ENCODE results near the gene UGT1A7.

DNA sequence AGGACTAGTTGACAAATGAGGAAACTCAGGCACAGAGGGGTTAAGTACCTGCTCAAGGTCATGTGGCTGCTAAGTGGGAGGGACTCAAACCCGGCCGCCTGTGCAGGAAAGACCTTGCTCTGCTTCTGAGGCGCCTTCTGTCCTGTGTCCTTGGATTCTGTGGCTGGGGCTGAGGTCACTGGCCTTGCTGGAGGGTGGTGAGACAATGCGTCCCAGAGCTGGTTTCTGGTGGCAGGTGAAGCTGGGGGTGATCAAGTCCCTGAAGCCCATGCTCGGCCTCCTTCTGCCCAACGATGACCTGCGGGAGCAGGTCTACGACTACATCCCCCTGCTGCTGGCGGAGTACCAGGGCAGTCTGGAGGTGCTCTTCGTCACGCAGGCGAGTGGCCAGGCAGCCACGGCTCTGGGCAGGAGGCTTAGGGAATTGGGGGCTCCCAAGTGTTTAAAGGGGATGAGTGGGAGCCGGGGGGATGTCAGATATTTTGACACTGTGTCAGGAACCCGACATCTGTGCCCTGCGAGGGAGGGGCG, 112.5 kb downstream of the UGT1A7 start:
- TF ChIP-seq EP300 (IDR thresholded peaks at IDR 0.05) (no peak), POLR2A (IDR thresholded peaks at IDR 0.05) (no peak)
- TF ChIP-seq, protein P1, sequence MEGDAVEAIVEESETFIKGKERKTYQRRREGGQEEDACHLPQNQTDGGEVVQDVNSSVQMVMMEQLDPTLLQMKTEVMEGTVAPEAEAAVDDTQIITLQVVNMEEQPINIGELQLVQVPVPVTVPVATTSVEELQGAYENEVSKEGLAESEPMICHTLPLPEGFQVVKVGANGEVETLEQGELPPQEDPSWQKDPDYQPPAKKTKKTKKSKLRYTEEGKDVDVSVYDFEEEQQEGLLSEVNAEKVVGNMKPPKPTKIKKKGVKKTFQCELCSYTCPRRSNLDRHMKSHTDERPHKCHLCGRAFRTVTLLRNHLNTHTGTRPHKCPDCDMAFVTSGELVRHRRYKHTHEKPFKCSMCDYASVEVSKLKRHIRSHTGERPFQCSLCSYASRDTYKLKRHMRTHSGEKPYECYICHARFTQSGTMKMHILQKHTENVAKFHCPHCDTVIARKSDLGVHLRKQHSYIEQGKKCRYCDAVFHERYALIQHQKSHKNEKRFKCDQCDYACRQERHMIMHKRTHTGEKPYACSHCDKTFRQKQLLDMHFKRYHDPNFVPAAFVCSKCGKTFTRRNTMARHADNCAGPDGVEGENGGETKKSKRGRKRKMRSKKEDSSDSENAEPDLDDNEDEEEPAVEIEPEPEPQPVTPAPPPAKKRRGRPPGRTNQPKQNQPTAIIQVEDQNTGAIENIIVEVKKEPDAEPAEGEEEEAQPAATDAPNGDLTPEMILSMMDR (IDR thresholded peaks at IDR 0.05): no peak
